SK-N-MC (cell line): ENCODE results near the gene KCNMA1.

ENCODE experiments used
- DNase-seq: peaks from one replicate; pipeline ENCODE4 v3.0.0-alpha.2; 2011; ENCODE audit warnings: low read depth, low spot score
- H3K27ac ChIP-seq: fragments of 200-600 bp; sonication (generic); 2 replicates; pipeline ENCODE4 v1.5.1; 2016; ENCODE audit warnings: mixed run types
- H3K36me3 ChIP-seq: fragments of 200-600 bp; sonication (generic); 2 replicates; pipeline ENCODE4 v1.6.1; 2017; ENCODE audit warnings: antibody characterized with exemption, low read length, mixed read lengths; ENCODE audit not compliant: insufficient read depth
- H3K4me3 ChIP-seq: fragments of 200-600 bp; sonication (generic); 2 replicates; pipeline ENCODE4 v1.5.1; 2016
- H3K9ac ChIP-seq: fragments of 200-600 bp; sonication (generic); 2 replicates; pipeline ENCODE4 v1.8.0; 2017; ENCODE audit warnings: mixed run types, mixed read lengths; ENCODE audit not compliant: insufficient read length
- H3K9me3 ChIP-seq: fragments of 200-600 bp; sonication (generic); 2 replicates; pipeline ENCODE4 v1.6.1; 2017; ENCODE audit warnings: low read depth, mild to moderate bottlenecking, antibody characterized with exemption, low read length, moderate library complexity, mixed read lengths
- EZH2 ChIP-seq: fragments of 200-600 bp; sonication (generic); IDR thresholded peaks from one replicate; pipeline ENCODE4 v1.6.1; 2017; ENCODE audit warnings: antibody characterized with exemption
- FOXP2 ChIP-seq: optimal IDR thresholded peaks from 2 replicates; pipeline ENCODE3; 2011; ENCODE audit warnings: mild to moderate bottlenecking, moderate library complexity; ENCODE audit not compliant: insufficient read depth; ENCODE audit errors: extremely low read length, control extremely low read depth
- POLR2AphosphoS5 ChIP-seq: IDR thresholded peaks from 2 replicates; pipeline ENCODE4 v1.6.1; 2012; ENCODE audit warnings: mild to moderate bottlenecking, low read depth, low read length, borderline replicate concordance

The KCNMA1 gene

DNA sequence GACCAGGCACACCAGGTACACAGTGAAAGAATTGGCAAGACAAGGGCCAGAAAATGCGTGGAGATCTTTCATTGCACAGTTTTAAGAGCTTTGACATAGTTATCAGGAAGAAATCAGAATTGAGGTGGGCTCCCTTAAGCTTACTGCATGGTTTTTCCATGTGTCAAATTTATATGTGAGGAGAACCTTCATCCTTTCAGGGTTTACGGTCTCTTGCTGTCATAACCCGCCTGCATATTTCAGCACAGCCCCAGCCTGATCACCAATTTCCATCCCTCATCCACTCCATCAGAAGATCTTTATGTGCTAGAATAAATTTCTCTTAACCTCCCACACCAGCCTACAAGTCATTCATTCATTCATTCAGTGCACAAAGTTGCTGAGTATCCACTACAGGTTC is 373.1 kb downstream of the KCNMA1 start:
- H3K36me3 ChIP-seq, result no peaks in the 10 kb centered on the region
- TF ChIP-seq EZH2 (no peak), POLR2AphosphoS5 (no peak), FOXP2 (no peak)

DNA sequence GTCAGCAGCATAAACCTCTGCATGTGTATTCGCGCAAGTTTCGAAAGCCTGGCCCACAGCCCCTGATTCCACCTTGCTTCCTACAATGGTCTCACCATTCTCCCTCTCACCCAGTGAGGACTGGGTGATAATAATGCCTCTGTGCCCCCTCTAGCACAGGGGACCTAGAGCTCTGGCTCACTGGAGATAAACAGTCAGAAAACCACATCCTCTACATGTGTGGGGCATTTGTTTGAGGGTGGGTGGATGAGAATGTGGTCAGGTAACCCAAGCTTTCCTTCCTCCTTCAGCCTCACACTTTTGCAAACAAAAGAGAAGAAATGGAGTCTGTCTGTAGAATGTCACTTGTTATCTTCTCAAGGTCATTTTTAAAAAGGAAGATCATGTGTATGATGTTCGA is 373.5 kb downstream of the KCNMA1 start:
- no peaks in the 10 kb centered on the region for H3K9me3 ChIP-seq
- DNase-seq, result no peak
- H3K27ac ChIP-seq, result no peak overlapping the region
- H3K9ac ChIP-seq, result no peak overlapping the region
- no peaks in the 10 kb centered on the region for H3K36me3 ChIP-seq
- no peak overlapping the region for H3K4me3 ChIP-seq
- TF ChIP-seq EZH2 (no peak), POLR2AphosphoS5 (no peak), FOXP2 (no peak)

More for the DNA sequence above, 373.1 kb downstream of the KCNMA1 start:
- Histone ChIP-seq H3K27ac (no peak overlapping the region), H3K9ac (no peak overlapping the region), H3K4me3 (no peak overlapping the region), H3K9me3 (no peaks in the 10 kb centered on the region)
- no peak for DNase-seq

DNA sequence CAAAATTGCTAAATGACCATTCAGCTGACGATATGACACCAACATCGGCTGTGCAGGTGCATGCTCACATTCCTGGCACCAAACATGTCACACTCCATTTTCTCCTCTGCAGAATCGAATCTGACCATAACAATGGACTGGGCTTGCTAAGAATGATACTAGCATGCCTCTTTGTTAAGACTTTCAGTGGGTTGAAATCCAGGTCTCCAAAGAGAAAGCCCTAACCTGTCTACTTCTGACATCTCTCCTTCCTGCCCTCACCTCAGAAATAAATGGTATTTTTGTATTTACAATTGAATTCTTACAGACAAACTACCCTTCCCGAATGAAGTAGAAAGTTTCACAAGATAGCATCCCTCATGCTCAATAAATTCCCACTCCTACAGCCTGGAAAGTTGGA is 373.9 kb downstream of the KCNMA1 start:
- no peaks in the 10 kb centered on the region for H3K9me3 ChIP-seq
- TF ChIP-seq FOXP2 (no peak), EZH2 (no peak), POLR2AphosphoS5 (no peak)
- no peak for DNase-seq
- H3K4me3 ChIP-seq, result no peak overlapping the region
- H3K27ac ChIP-seq, result no peak overlapping the region
- no peaks in the 10 kb centered on the region for H3K36me3 ChIP-seq
- H3K9ac ChIP-seq, result no peak overlapping the region

DNA sequence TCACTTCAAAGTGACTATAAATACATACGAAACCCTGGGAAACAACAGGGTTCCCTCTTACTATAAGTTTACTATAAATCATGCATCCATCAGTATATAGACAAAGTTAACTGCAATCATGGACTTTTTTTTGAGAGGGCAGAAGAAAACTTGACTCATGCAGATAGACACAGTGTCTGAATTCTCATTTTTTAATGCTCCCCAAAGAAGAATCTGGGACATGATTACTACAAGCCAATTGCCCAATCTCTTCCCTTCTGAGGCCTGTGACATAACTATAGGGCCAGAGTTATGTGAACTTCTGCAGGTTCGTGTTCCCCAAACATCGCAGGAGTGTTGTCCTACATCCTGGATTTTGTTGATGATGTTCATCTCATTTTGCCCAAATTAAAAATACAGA is 376.5 kb downstream of the KCNMA1 start:
- H3K27ac ChIP-seq, result no peak overlapping the region
- H3K4me3 ChIP-seq, result no peak overlapping the region
- H3K9ac ChIP-seq, result no peak overlapping the region
- no peaks in the 10 kb centered on the region for H3K9me3 ChIP-seq
- no peaks in the 10 kb centered on the region for H3K36me3 ChIP-seq
- DNase-seq, result no peak
- TF ChIP-seq FOXP2, result no peak
- no peak for TF ChIP-seq EZH2
- no peak for TF ChIP-seq POLR2AphosphoS5

DNA sequence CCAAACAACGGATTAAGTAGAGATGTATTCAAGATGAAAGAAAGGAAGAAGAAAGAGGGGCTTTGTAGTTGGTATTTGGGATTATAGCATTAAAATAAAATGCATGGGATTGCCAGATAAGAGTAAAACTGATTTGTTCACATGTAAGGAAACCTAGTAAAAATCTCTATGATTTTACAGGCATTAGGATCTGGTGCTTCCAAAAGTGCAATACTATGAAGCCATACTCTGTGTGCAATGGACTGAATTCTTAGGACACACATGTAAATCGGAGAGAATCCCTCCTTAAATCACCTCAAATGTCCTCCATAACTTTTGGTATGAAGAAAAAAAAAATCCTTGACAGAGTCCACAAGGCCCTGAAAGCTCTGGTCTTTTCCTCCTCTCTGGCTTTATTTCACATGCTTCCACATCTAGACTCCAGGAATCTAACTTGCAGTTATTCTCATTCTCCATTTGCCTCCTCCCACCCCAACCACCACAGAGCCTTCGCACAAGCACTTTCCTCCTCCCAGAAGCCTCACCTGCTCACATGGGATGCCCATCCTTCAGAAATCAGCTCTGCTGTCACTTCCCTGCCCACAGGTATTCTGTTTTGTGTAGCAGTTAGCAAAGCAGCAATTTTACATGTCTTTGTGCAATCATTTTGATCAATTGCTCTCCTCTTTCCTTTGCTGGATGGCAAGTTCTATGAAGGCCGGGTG is 378.3 kb downstream of the KCNMA1 start:
- TF ChIP-seq EZH2, result no peak
- no peak for TF ChIP-seq POLR2AphosphoS5
- TF ChIP-seq FOXP2, result no peak
- no peak overlapping the region for H3K27ac ChIP-seq
- H3K9ac ChIP-seq, result no peak overlapping the region
- no peak for DNase-seq
- H3K36me3 ChIP-seq, result no peaks in the 10 kb centered on the region
- no peaks in the 10 kb centered on the region for H3K9me3 ChIP-seq
- no peak overlapping the region for H3K4me3 ChIP-seq

DNA sequence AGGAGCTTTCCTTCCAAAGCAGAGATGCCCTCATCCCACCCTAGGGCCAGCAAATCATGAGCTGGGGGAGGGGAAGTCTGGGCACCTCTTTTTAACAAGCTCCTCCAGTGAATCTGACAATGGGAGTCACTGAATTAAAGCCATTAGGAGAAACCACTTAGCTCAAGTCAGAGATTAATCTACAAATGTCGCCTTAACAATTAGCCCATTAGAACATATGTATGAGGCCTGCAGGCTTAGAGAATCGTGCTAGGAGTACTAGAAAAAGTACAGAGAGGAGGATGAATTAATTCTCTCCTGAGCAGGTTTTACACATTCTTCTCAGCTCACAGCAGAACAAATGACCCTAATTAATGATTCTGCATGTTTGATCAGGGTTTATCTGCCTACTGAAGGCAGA is 381.3 kb downstream of the KCNMA1 start:
- TF ChIP-seq EZH2 (no peak), FOXP2 (no peak), POLR2AphosphoS5 (no peak)
- Histone ChIP-seq H3K27ac (no peak overlapping the region), H3K9ac (no peak overlapping the region), H3K4me3 (no peak overlapping the region), H3K9me3 (no peaks in the 10 kb centered on the region), H3K36me3 (no peaks in the 10 kb centered on the region)
- DNase-seq, result no peak

DNA sequence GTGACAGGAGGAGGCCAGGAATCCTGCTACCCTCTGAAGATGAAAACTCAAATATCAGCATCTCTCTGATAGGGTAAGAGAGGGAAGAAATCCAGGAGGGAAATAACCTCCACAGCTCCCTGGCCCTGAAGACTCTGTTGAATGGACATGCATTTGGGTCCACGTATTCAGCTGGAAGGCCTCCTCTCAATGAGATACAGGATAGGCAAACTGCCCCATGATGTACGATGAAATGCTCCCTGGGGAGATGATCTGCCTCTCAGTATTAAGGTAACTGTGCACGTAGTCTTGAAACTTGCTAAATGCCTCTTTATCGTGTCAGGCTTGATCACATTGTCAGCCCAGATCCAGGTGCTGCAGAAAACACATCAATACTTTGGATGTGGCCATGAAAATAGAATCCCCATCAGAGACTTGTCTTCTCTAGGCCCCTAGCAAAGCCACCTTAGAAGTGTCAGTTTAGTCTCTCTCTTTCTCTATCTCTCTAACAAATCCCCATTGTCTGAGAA is 384.0 kb downstream of the KCNMA1 start:
- DNase-seq, result no peak
- TF ChIP-seq FOXP2, result no peak
- Histone ChIP-seq H3K4me3 (no peak overlapping the region), H3K27ac (no peak overlapping the region), H3K9me3 (no peaks in the 10 kb centered on the region), H3K9ac (no peak overlapping the region), H3K36me3 (no peaks in the 10 kb centered on the region)

DNA sequence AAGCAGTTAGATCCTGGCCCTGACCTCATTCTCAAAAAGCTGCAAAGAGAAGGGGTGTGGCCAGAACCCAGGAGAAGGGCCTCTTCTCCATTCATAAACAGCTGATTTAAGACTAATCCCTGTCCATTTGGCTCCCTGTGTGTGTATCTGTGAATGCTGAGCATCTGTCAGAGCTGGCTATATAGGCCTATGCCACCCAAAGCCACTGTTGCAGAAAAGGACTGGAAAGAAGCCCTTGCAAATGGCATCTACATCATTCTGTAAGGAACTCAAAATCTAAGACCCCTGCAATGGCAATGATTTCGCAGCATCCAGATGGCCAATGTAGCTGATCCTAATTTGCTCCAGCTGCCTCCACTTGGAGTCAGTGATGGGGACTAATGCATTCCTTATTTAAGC is 384.5 kb downstream of the KCNMA1 start:
- Histone ChIP-seq H3K27ac (no peak overlapping the region), H3K4me3 (no peak overlapping the region), H3K9me3 (no peaks in the 10 kb centered on the region), H3K9ac (no peak overlapping the region), H3K36me3 (no peaks in the 10 kb centered on the region)
- TF ChIP-seq FOXP2 (no peak), POLR2AphosphoS5 (no peak), EZH2 (no peak)
- no peak for DNase-seq
